Measurements from ENCODE around the gene FZD10. TPM values are rescaled to one million over a fixed set of nuclear protein-coding genes. Genes with fewer than 3 reads are reported as not detected.

FZD10 gene
- total RNA-seq, result not detected in 2 replicates

DNA sequence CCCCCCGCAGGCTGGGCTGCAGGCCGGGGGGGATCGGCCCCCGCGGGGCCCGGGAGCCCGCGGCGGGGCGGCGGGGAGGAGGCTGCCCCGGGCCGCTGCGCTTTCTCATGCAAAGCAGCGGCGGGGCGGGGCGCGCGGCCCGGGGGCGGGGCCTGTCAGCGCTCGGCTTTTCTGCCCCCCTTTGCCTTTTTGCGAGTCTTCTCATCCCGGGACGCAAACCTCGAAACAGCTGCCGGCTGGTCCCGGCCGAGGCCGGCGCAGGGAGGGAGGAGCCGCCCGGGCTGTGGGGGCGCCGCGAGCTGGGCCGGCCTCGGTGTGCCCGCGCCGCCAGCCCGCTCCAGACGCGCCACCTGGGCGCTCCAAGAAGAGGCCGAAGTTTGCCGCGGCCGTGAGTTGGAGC lies at the start of gene FZD10:
Gene FZD10 (plus strand): TSS at position 198 of the 400 bp plus-strand sequence. CDS start 479 bp downstream, outside the sequence.

Other genes with a start within 250 kb of the FZD10 start
- not detected in 2 replicates for gene PIWIL1, start 175.4 kb downstream of the FZD10 start, total RNA-seq